SKM-1 treated with dmso at 0.1 percent for 144 hours (cell line): Measurements from ENCODE around the gene SLC6A9.

Experiments
- DNase-seq: peaks from one replicate; lab custom pipeline; 2025; ENCODE audit not compliant: unreplicated experiment; lab: John Stamatoyannopoulos, UW

Gene SLC6A9

DNA sequence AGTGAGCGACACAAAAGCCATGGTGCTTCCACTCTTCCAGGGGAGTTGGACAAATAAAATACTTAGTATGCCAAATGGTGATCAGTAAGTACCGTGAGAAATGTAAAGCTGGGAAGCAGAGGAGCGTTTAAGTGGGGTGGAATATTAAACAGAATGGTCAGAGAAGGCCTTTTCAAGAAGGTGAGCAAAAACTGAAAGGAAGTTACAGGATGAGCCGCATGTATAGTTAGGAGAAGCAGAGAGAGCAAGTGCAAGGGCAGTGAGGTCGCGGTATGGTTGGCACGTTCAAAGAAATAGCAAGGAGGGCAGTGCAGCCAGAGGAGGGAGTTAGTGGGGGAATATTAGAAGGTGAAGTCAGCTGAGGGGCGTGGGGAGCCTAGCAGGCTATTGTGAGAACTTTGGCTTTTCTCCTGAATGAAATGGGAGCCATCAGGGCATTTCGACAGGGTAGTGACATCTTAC, 57.2 kb downstream of the SLC6A9 start:
- DNase-seq: no peak

- DNase-seq: no peak
These were observed 59.8 kb downstream of the SLC6A9 start for GRCh38 chr1:43971336-43971980.

DNA sequence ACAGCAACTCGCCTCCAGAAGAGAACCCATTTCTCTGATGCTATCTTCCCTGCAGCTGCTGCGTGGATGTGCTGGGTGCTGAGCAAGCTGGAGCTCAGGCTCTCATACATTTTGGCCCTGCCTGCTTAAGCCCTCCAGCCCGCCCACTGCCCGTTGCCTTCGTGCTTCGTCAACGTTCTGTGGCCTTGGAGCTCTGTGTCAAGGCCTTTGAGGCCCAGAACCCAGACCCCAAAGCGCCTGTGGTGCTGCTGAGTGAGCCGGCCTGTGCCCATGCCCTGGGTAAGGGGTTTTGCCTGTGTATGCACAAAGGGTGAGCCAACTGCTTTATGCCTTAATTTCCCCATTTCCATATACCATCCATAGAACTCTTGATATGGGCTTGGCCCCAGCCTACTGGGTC, 60.4 kb downstream of the SLC6A9 start:
- no peak for DNase-seq

DNA sequence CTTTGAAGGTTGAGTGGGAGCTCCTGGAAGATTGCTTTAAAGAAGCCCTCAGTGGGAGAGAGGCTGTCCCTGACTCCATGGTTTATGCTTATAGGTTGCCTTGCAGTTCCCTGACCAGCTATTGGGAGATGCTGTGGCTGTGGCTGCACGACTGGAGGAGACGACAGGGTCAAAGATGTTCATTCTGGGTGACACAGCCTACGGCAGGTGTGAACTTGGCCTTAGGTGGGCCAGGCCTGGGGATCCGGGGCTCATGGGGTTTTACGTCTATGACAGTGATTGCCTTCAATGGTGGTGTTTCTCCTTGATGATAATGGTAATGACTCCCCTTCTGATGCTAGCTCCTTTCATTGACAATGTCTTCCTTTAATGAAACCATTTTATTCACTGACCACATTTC, 60.8 kb downstream of the SLC6A9 start:
- no peak for DNase-seq

- peak; percentile 96 for DNase-seq
These were observed 61.4 kb downstream of the SLC6A9 start, which contains the start of gene DPH2 for GRCh38 chr1:43969746-43970466. Gene DPH2, plus strand, starts transcription at chr1:43970010. Its CDS starts 166 bp downstream, at chr1:43970176.

DNA sequence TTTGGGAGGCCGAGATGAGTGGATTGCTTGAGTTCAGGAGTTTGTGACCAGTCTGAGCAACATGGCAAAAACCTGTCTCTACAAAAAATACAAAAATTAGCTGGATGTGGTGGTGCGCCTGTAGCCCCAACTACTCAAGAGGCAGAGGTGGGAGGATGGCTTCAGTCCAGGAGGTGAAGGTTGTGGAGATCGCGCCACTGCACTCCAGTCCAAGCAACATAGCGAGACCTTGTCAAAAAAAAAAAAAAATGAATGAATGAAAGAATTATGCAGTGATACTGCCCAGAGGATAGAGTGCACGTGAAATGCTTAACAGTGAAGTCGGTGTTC, 61.9 kb downstream of the SLC6A9 start:
- no peak for DNase-seq

GRCh38 chr1:43968348-43968948, 62.8 kb downstream of the SLC6A9 start:
- peak; percentile 6 for DNase-seq

- DNase-seq: no peak
These were observed 65.9 kb downstream of the SLC6A9 start for GRCh38 chr1:43965316-43965715.

DNA sequence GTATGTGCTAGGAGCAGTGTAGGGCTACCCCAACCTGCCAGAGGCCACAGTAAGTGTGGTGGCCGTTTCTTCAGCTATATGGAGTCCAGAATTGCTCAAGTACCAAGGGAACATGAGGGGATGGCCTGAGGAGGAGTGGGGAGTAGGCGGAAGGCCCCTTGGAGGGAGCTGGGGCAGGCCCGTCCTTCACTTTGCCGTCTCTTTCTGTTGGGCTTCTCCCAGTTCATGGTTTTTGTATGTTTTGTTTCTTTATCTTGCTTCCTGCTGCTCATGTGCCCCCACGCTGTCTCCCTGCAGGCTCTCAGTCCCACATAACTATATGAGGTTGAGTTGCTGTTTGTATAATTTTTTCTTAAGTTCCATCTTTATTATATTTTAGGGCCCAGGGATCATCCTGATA, 67.4 kb downstream of the SLC6A9 start:
- no peak for DNase-seq

GRCh38 chr1:43963006-43963405, 68.3 kb downstream of the SLC6A9 start:
- DNase-seq: no peak

- DNase-seq: no peak
These were observed 68.9 kb downstream of the SLC6A9 start for GRCh38 chr1:43962324-43962723.

DNA sequence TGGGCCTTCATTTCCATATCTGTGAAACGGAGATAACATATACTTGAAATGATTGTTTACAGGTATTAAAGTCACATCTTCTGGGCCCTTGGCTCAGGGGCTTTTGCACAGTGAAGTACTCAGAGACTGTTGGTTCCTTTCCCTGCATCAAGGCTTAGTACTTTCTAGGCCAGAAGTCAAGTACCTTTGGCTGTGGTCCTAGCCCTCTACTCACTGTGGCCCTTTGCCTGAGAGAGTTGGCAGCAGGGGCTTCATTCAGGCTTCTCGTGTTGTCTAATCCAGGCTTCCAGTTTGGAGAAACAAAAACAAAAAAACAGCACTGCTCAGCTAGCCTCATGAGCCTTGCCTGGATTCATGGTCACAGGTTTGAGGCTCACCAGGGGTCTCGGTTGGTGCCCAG, 69.6 kb downstream of the SLC6A9 start:
- DNase-seq: no peak

DNA sequence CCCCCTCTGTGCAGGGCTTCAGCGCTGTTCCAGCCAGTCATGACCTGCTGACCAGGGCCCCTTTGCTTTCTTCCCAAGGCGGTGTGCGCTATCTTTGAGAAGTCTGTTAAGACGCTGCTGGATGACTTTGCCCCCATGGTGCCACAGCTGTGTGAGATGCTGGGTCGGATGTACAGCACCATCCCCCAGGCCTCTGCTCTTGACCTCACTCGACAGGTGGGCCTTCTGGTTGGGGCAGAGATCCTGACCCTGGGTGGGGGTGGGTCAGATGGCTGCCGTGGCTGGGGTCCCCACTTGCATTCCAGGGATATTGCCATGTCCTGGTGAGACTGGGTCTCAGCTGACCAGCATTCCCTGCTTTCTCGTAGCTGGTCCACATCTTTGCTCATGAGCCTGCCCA, 70.5 kb downstream of the SLC6A9 start:
- no peak for DNase-seq

DNA sequence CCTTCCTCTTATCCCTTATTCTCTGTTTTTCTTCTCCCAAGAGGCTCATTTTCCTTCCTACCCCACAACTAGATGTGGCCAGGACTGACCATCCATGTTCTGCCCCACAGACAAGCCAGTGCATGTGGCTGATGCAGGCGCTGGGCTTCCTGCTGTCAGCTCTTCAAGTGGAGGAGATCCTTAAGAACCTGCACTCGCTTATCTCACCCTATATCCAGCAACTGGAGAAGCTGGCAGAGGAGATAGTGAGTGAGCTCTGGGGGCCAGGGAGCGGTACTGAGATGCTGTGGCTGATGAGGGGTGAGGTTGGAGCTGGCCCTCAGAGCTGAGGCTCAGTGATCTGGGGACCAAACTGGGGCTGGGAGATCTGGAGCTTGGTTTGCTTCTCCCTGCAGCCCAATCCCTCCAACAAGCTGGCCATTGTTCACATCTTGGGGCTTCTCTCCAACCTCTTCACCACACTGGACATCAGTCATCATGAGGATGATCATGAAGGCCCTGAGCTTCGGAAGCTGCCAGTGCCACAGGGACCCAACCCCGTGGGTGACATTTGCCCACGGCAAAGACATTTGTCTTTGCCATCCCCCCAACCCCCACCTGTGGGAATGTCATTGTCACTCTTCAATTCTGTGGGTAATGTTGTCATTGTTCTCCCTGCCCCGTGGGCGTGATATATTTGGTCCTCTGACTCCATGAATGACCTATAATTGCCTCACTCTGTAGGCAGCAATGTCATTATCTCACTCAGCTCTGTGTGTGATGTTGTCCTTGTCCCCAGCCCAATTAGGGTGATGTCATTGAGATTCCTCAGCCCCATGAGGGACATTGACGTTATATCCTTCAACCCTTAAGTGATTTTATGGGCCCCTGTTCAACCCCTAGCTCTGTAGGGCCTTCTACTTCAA, 72.7 kb downstream of the SLC6A9 start:
- DNase-seq: no peak

GRCh38 chr1:43957407-43958040, 73.7 kb downstream of the SLC6A9 start:
- no peak for DNase-seq

DNA sequence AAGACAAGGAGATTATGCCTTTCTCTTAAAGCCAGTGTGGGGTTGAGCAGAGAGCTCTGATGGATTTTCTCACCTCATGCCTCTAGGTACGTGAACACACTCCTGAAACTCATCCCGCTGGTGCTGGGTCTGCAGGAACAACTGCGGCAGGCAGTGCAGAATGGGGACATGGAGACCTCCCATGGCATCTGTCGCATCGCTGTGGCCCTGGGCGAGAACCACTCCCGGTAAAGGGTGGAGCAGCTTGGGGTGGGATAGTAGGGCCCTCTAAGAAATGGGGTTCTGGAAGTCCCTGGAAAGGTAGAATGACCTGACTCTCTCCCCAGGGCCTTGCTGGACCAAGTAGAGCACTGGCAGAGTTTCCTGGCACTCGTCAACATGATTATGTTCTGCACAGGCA, 75.0 kb downstream of the SLC6A9 start:
- DNase-seq: no peak

- no peak for DNase-seq
These were observed 77.2 kb downstream of the SLC6A9 start for GRCh38 chr1:43954036-43954435.

GRCh38 chr1:43953361-43953760, 77.9 kb downstream of the SLC6A9 start:
- no peak for DNase-seq

- no peak for DNase-seq
These were observed 78.4 kb downstream of the SLC6A9 start for GRCh38 chr1:43952731-43953346.
